GM18519 (cell line): Measurements from ENCODE around the gene KRTAP4-4.
"Not testable (repeated sequence)": the region's sequence is repeated elsewhere in the genome, so short reads cannot be mapped to it uniquely, and the experiment has no call there.

Experiments
- ATAC-seq: cut with Tn5 transposase; IDR thresholded peaks from one replicate; pipeline ENCODE4 v1.9.1; 2021; ENCODE audit warnings: mild to moderate bottlenecking, moderate library complexity; ENCODE audit not compliant: unreplicated experiment, low FRiP score

The KRTAP4-4 gene

DNA sequence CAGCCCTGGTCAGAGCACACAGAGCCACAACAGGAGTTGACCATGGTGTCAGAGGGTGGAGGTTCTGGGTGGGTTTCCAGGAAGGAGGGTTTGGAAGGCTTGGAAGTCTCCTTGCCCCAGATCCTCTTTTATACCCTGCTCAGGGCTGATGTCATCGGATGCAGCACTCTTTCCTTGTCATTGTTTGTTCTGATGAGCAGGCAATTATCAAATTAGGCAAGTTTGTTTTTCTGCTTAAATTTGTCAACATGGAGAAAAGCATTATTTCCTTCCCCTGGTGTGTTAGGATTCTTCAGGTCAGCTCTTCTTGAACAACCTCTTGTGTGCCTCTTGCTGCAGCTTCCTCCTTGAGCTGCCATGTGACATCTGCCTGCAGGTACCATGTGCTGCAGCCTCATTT lies at the start of gene KRTAP4-4:
KRTAP4-4 (minus strand) TSS at position 101 of the 400 bp plus-strand sequence; CDS start at position 44, 57 bp downstream.
- ATAC-seq: no peak

DNA sequence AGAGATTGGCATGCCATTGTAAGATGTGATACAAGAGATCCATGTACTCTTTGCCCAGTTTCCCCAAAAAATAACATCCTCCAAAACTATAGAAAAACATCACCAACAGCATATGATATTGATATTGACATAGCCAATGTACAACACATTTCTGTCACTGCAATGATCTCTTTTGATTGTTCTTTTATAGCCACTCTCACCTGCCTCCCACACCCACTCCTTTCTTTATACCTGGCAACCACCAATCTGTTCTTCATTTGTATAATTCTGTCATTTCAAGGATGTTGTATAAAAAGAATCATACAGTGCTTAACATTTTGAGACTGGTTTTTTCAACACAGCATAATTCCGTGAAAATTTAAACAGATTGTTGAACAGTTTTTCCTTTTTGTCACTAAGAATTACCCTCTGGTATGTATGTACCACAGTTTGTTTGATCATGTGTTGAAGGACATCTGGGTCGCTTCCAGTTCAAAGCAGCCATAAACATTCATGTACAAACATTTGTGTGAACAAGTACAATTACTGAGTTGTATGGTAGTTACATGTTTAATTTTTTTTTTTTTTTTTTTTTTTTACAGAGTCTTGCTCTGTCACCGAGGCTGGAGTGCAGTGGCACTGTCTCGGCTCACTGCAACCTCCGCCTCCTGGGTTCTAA lies 39.0 kb upstream of the KRTAP4-4 start:
- no peak for ATAC-seq

DNA sequence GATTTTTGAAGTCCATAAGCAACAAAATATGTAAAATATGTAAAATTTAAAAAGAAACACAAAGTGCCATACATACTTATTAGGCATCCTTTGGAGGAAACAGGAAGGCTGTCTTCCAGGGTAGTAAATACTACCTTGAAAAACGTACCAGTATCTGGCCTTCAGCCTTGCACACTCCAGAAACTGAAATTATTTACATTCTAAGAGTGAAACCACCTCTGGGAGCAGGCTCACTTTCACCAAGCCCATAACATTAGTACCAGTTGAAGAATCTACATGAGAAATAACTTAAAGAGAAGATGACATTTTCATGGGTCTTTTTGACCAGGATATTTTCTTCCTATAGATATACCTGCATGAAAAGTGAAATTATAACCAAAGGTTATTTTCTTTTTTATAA lies 35.5 kb upstream of the KRTAP4-4 start:
- ATAC-seq: no peak

DNA sequence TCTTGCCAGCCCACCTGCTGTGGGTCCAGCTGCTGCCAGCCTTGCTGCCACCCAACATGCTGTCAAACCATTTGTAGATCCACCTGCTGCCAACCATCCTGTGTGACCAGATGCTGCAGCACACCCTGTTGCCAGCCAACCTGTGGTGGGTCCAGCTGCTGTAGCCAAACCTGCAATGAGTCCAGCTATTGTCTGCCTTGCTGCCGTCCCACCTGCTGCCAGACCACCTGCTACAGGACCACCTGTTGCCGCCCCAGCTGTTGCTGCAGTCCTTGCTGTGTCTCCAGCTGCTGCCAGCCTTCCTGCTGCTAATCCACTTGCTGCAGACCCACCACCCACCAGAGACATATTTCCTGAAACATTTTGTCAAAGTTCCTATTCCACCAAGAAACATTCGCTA lies 29.8 kb upstream of the KRTAP4-4 start:
- no peak for ATAC-seq

DNA sequence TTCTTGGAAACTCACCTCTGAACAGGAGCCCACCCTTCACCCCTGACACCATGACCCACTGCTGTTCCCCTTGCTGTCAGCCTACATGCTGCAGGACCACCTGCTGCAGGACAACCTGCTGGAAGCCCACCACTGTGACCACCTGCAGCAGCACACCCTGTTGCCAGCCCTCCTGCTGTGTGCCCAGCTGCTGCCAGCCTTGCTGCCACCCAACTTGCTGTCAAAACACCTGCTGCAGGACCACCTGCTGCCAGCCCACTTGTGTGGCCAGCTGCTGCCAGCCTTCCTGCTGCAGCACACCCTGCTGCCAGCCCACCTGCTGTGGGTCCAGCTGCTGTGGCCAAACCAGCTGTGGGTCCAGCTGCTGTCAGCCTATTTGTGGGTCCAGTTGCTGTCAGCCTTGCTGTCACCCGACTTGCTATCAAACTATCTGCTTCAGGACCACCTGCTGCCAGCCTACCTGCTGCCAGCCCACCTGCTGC lies 29.3 kb upstream of the KRTAP4-4 start, which contains the start of gene KRTAP9-1:
KRTAP9-1 (plus strand) TSS at position 51 of the 482 bp plus-strand sequence; CDS start at position 51, 0 bp downstream.
- not testable (repeated sequence) for ATAC-seq

DNA sequence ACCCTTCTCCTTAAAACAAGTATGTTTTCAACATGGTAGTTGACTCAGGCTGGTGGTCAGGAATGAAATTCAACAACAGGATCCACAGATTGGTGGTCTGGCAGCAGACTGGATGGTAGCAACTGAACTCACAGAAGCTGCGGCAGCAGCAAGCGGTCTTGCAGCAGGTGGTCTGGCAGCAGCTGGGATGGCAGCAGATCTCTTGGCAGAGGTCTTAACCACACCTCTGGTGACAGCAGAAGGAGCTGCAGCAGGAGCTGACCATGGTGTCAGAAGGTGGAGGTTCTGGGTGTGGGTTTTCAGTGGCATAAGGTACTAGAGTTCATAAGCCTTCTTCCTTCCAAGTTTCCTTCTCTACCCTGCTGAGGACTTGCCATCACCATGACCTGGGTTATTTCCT lies 26.3 kb upstream of the KRTAP4-4 start:
- ATAC-seq: no peak

DNA sequence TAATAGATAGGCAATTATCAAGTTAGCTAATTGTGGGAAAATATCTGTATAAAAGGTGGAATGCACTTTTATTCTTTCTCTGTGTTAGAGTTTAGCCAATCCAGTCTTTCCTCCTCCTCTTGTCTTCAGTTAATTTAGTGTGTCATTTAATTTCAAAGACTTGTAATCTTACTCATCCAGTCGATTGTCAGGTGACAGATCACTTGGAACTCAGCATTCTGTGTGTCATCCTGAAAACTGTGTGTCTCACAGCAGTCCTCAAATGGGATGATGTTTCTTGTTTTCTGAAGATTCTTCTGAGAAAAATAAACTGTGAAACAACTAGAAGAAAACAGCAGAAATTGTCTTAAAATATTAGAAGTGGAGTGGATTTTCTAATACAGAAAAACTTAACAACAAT lies 24.5 kb upstream of the KRTAP4-4 start:
- ATAC-seq: no peak

DNA sequence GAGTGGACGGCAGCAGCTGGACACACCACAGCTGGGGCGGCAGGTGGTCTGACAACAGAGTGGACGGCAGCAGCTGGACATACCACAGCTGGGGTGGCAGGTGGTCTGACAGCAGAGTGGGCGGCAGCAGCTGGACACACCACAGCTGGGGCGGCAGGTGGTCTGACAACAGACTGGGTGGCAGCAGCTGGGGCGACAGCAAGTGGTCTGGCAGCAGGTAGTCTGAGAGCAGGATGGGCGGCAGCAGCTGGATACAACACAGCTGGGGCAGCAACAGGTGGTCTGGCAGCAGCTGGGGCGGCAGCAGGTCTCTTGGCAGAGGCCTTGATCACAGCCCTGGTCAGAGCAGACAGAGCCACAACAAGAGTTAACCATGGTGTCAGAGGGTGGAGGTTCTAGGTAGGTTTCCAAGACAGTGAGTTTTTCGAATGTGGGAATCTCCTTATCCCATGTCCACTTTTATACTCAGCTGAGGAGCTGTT lies 24.0 kb upstream of the KRTAP4-4 start, which contains the start of gene KRTAP4-1:
KRTAP4-1 (minus strand) TSS at position 432 of the 482 bp plus-strand sequence; CDS start at position 375, 57 bp downstream.
- ATAC-seq: no peak

DNA sequence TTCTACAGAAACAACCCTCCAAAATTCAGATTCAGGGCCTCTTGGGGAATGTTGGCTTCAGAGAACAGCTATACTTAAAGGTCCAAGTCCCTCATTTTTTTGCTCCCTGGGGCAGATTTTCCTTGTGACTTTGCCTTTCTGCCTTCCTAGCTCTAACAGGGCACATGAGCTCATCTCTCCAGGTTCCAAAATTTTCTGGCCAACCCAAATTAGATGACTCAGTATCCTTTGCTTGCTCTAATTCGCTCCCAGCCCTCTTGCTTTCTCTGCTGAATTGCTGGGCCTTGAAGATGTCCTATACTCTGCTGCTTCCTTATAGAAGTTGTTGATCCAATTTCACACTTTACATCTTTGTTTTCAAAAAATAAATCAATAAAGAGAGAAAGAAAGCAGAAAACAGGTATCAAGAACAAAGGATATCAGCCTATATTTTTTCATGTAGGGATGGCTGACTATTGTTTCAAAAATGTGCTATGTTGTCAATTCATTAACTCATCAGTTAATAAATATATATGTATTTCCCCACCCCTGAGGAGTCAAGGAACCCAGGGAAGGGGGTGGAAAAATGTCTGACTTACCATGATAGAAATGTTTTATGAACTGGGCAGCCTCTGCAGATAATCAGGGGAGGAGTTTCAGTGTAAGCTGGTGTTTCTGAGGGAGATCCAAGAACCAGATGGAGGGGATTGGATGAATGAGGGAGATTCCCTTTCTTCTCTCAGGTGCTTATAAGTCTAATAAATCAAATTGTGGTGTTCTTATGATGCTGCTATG lies 18.5 kb upstream of the KRTAP4-4 start:
- ATAC-seq: no peak

DNA sequence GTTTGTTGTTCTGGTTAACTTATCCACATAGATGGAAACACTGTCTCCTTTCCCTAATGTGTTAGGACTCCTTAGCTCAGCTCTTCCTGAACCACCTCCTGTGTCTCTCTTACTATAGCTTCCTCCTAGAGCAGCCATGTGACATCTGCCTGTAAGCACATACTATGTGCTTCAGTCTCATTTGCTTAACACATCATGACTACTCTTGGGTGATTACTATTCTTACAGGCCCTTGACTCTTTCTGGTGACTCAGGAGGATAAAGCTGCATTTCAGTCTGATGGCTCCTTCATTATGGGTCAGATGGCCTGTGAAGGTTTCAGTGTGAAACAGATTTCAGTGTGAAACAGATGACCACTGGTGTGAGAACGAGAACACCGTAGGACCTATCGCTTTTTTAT lies 17.8 kb upstream of the KRTAP4-4 start:
- ATAC-seq: no peak

DNA sequence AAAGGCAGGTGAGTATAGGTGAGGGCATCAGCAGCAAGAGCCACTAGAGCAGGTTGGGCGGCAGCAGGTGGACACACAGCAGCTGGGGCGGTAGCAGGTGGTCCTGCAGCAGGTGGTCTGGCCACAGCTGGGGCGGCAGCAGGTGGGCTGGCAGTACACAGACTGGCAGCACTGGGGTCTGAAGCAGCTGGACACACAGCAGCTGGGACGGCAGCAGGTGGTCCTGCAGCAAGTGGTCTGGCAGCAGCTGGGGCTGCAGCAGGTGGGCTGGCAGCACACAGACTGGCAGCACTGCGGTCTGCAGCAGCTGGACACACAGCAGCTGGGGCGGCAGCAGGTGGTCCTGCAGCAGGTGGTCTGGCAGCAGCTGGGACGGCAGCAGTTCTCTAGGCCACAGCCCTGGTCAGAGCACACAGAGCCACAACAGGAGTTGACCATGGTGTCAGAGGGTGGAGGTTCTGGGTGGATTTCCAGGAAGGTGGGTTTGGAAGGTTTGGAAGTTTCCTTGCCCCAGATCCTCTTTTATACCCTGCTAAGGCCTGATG lies 17.3 kb upstream of the KRTAP4-4 start, which contains the start of gene KRTAP4-2:
KRTAP4-2 (minus strand) TSS at position 495 of the 545 bp plus-strand sequence; CDS start at position 438, 57 bp downstream.
- ATAC-seq: no peak

DNA sequence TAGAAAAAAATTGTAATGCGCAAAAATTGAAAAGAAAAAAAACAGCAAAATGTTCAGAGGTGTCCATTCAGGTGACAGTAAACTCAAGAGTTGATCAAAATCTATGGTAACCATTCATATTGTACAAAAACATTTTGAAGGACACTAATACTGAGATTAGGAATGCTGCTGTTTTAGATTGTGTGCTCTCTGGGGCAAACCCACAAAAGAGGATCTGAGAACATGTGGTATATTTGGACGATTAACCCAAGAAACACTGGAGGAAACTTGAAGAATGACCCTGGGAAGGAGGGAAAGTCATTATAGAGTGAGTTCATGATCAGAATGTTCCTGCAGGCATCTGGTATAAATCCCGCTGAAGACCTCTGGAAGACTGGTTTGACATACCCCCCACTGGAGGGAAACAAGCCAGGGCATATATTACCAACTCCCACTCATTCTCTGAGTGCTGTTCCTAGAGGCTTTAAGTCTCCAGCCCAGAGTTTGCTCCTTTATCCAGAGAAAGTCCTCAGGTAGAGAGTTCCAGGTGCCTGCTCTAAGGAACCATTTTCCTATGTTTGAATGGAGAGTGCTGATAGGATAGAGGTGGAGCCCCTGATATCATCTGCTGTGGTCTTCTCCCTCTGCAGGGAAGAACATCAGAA lies 16.3 kb upstream of the KRTAP4-4 start:
- no peak for ATAC-seq

DNA sequence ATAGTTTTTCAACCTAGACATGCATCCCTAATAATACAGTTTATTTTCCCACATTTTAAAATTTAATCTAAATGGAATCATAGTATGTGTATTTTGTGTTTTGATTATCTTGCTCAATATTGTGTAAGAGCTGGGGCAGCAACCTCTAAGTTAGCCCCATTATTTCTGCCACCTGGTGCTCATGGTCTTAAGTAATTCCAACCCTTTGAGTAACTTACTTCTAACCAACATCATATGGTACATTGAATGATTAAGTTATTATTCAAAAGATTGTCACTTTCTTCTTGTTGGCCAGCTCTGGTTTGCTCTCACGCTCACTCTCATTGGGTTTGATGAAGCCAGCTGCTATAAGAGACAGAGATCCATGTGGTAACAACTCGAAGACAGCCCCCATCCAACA lies 11.3 kb upstream of the KRTAP4-4 start:
- ATAC-seq: no peak

DNA sequence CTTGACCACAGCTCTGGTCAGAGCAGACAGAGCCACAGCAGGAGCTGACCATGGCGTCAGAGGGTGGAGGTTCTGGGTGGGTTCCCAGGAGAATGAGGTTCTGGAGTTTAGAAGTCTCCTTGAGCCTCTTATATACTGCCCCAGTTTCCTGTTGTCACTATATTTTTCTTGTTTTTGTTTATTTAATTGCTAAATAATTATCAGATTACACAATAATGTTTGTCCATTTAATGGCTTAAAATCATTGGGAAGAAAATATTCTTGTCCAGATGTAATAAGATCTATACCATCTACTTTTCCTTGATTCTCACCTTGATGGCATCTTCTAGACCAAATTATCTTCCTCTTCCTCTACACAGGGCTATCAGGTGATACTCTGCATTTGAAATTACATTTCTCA lies 7.6 kb upstream of the KRTAP4-4 start, which contains the start of gene KRTAP4-3:
KRTAP4-3 (minus strand) TSS at position 101 of the 400 bp plus-strand sequence; CDS start at position 52, 49 bp downstream.
- no peak for ATAC-seq

DNA sequence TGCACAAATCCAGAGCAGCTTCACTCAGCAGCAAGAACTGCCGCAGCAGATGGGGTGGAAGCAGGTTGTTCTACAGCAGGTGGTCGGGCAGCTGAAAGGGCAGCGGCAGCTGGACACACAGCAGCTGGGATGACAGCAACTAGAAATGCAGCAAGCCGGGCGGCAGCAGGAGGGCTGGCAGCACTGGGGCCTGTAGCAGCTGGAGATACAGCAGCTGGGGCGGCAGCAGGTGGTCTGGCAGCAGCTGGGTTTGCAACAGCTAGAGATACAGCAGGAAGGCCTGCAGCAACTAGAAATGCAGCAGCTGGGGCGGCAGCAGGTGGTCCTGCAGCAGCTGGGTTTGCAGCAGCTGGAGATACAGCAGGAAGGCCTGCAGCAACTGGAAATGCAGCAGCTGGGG lies 7.0 kb upstream of the KRTAP4-4 start:
- ATAC-seq: no peak

DNA sequence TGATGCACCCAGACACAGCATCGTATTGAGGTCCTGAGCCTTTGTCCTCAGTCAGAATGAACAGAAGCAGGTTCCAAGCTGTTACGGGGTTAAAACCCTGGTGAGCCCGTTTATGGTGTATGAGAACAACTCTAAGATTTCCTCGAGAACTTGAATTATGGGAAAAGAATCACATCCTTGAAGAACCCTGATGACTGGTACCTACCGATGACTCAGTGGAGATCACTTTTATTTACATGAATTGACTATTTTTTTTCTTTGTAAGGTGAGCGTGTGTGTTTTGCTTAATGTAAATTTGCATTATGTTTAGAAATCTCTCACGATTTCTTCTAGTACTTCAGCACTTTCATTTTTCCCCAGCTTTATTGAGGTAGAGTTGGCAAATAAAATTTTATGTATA lies 3.3 kb upstream of the KRTAP4-4 start:
- ATAC-seq: no peak

DNA sequence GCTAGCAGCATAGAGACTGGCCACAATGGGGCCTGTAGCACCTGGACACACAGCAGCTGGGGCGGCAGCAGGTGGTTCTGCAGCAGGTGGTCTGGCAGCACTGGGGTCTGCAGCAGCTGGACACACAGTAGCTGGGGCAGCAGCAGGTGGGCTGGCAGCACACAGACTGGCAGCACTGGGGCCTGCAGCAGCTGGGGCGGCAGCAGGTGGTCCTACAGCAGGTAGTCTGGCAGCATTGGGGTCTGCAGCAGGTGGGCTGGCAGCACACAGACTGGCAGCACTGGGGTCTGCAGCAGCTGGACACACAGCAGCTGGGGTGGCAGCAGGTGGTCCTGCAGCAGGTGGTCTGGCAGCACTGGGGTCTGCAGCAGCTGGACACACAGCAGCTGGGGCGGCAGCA lies 358 bp downstream of the KRTAP4-4 start:
- not testable (repeated sequence) for ATAC-seq

DNA sequence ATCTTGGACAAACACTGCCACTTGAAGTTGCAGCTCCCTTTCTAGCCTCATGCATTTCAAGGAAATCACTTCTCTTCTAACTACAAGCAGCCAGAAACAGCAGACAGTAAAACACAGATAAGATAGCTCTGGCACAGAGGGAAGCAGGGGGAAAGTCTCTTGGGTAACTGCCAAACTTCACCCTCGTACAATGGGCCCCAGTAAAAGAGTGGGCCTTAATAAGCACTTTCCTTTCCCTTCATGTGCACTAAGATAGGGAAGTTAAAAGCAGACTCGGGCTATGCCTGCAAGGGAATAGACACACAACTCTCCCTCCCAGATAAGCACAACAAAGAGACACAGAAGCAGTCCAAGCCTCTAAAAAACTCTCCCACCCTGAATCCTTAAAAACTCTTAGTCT lies 6.7 kb downstream of the KRTAP4-4 start:
- ATAC-seq: no peak

DNA sequence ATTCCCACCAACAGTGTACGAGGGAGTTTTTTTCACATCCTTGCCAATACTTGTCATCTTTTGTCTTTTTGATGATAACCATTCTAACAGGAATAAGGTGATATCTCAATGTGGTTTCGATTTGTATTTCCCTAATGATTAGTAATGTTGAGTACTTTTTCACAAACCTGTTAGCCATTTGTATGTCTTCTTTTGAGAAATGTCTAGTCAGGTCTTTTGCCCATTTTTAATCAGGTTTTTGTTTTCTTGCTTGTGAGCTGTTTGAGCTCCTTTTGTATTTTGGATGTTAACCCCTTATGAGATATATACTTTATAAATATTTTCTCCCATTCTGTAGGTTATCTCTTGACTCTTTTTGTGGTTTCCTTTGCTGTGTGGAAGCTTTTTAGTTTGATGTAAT lies 9.0 kb downstream of the KRTAP4-4 start:
- no peak for ATAC-seq

DNA sequence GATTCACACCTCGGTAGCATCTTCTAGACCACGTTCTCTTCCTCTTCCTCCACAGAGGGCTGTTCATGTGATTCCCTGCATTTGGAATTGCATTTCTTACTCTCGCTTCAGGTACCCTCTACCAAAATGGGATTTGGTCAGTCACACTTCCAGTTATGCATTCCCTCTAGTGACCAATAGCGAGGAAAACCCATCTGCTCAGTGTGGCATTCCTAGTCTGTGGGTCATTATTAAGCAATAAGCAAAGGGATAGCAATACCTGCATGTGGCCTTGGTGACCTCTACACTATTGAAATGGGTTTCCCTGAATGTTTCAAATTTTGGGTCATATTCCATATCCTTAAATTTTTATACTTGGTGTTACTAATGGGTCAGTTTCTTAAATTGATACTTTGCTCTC lies 10.5 kb downstream of the KRTAP4-4 start:
- ATAC-seq: no peak

DNA sequence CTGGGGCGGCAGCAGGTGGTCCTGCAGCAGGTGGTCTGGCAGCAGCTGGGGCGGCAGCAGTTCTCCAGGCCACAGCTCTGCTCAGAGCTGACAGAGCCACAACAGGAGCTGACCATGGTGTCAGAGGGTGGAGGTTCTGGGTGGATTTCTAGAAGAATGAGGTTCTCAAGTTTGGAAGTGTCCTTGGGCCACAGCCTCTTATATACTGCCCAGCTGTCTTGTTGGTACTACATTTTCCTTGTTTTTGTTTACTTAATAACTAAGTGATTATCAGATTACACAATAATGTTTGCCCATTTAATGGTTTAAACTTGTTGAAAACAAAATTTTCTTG lies 10.9 kb downstream of the KRTAP4-4 start, which contains the start of gene KRTAP4-5:
KRTAP4-5 (minus strand) TSS at position 174 of the 334 bp plus-strand sequence; CDS start at position 116, 58 bp downstream.
- ATAC-seq: no peak
